AG04450 (cell line): ENCODE results near the gene TMEM52. TPM values are rescaled to one million over a fixed set of nuclear protein-coding genes. Genes with fewer than 3 reads are reported as not detected.

Source experiments
- CTCF ChIA-PET: fragments of 300-600, 350-600 bp; formaldehyde crosslinking; extraction: SDS; loops from one replicate; lab custom pipeline; 2022; ENCODE audit warnings: antibody characterized with exemption, inconsistent platforms; lab: Charles Lee
- POLR2A ChIA-PET: fragments of 350-600 bp; formaldehyde crosslinking; extraction: SDS; loops from one replicate; lab custom pipeline; 2021; ENCODE audit warnings: antibody characterized with exemption, inconsistent platforms; lab: Yijun Ruan, JAX
- DNase-seq: peaks from one replicate; pipeline ENCODE4 v3.0.0-alpha.2; 2011; ENCODE audit warnings: low read depth, low spot score
- H3K27ac ChIP-seq: one replicate; pipeline ENCODE4 v1.5.1; 2012; ENCODE audit warnings: low read depth, low read length, control low read depth
- H3K27me3 ChIP-seq: one replicate; pipeline ENCODE4 v1.6.0; 2012; ENCODE audit warnings: low read length; ENCODE audit not compliant: control insufficient read depth, insufficient read depth
- H3K4me3 ChIP-seq: 2 replicates; pipeline ENCODE4 v1.5.1; 2011; ENCODE audit warnings: mild to moderate bottlenecking, low read depth, low read length, control low read depth
- H3K9me3 ChIP-seq: 2 replicates; pipeline ENCODE4 v1.5.1; 2012; ENCODE audit warnings: low read length; ENCODE audit not compliant: control insufficient read depth, insufficient read depth
- polyA plus RNA-seq: library from polyadenylated mRNA; depleted of rRNA; stranded (reverse); fragments of >200 nt; gene quantifications from 2 replicates; pipeline ENCODE4 v1.2.3, GENCODE V29; 2011
- TF ChIP-seq, protein P1 (sequence below): IDR thresholded peaks from 2 replicates; pipeline ENCODE4 v1.5.1; 2011; ENCODE audit warnings: low read depth, low read length, control low read depth, inconsistent platforms

Gene TMEM52
- polyA plus RNA-seq, 1 experiment = 0.30 TPM

DNA sequence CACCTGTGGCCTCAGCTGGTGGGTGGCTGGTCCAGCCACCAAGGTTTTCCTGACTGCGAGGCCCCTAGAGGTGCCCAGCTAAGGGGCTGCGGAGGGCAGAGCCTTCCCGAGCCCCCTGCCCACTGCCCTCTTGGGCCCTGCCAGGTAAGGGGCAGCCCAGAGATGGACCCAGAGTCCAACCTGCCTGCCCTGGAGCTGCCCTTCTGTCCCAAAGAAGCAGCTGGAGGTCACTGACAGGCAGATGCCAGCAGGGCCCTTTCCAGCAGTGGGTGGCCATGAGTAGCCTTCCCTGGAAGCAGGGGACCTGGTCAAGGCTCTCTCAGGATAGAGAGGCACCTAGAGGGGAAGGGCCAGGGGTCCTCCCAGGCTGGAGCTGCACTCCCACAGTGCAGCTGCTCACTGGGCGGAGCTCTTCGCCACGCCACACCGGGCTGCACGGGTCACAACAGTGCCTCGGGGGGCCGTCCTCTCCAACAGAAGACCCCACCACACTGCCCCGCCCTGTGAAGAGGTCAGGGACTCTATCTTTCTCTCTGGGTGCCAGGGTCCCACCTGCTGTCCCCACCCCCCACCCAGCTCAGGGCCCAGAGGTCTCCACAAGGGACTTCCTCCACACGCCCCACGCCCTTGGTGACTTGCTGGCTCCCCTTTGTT lies 17.3 kb downstream of the TMEM52 start:
- CTCF ChIA-PET = interaction anchor here (0.5 kb wide), 1 partner anchor 270 kb away, joined by 4 read pairs; no protein-coding TSS in a partner anchor
- TF ChIP-seq, protein P1, sequence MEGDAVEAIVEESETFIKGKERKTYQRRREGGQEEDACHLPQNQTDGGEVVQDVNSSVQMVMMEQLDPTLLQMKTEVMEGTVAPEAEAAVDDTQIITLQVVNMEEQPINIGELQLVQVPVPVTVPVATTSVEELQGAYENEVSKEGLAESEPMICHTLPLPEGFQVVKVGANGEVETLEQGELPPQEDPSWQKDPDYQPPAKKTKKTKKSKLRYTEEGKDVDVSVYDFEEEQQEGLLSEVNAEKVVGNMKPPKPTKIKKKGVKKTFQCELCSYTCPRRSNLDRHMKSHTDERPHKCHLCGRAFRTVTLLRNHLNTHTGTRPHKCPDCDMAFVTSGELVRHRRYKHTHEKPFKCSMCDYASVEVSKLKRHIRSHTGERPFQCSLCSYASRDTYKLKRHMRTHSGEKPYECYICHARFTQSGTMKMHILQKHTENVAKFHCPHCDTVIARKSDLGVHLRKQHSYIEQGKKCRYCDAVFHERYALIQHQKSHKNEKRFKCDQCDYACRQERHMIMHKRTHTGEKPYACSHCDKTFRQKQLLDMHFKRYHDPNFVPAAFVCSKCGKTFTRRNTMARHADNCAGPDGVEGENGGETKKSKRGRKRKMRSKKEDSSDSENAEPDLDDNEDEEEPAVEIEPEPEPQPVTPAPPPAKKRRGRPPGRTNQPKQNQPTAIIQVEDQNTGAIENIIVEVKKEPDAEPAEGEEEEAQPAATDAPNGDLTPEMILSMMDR = no peak

GRCh38 chr1:1900883-1901640 lies 18.0 kb downstream of the TMEM52 start:
- ChIA-PET POLR2A (no interaction called here), CTCF (interaction anchor here (0.5 to 0.6 kb wide), 2 partner anchors 9 to 271 kb away, joined by 3 to 4 read pairs; no protein-coding TSS in a partner anchor)
- H3K4me3 ChIP-seq = no peak overlapping the region
- peaks cover 3% of the 10 kb centered on the region for H3K27me3 ChIP-seq
- TF ChIP-seq, protein P1 = no peak
- H3K27ac ChIP-seq = no peak overlapping the region
- DNase-seq = no peak
- H3K9me3 ChIP-seq = peaks cover 8% of the 10 kb centered on the region

More for the DNA sequence above, 17.3 kb downstream of the TMEM52 start:
- H3K27ac ChIP-seq = no peak overlapping the region
- POLR2A ChIA-PET = interaction anchor here (0.6 kb wide), 1 partner anchor 11 kb away, joined by 3 read pairs; no protein-coding TSS in a partner anchor
- H3K4me3 ChIP-seq = no peak overlapping the region
- H3K9me3 ChIP-seq = peaks cover 8% of the 10 kb centered on the region
- no peak for DNase-seq
- peaks cover 3% of the 10 kb centered on the region for H3K27me3 ChIP-seq

- Histone ChIP-seq H3K9me3 (peaks cover 8% of the 10 kb centered on the region), H3K27ac (no peak overlapping the region), H3K4me3 (no peak overlapping the region), H3K27me3 (peaks cover 3% of the 10 kb centered on the region)
- TF ChIP-seq, protein P1 = no peak
- no peak for DNase-seq
- CTCF ChIA-PET = interaction anchor here (0.8 kb wide), 1 partner anchor 9 kb away, joined by 3 read pairs; no protein-coding TSS in a partner anchor
- POLR2A ChIA-PET = no interaction called here
Measured at GRCh38 chr1:1899967-1900327, 19.1 kb downstream of the TMEM52 start.

DNA sequence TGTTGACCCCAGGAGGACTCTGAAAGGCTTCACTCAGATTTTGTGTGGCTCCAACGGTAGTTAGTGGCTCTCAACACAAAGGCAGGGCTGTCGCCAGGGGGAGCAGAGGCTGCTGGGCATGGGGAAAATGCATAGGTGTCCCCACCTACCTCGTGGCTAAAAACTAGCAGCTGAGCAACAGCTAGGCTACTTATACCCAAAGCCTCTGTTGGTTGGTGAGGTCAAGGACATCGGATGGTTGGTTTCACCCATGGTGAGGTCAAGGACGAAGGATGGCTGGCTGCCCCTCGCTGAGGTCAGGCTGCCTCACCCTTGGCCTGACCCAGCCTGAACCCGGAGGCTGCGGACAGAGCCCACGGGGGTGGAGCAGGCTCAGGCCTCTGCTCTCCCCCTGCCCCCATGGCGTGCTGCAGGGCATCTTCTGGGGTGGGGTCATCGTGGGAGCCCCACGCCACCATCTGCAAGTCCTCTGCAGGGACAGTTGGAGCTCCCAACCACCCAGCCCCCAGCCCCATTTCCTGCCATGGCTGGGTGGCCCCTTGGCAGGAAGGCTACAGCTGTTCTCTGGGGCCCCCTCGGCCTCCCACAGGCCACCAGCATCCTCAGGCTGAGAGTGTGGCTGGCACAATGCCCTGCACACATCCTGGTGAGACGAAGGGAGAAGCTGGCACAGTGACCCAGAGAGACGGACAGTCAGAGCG lies 19.7 kb downstream of the TMEM52 start:
- peaks cover 3% of the 10 kb centered on the region for H3K27me3 ChIP-seq
- POLR2A ChIA-PET = no interaction called here
- TF ChIP-seq, protein P1 = peak; percentile 8; the same call in 1 of the 2 replicates
- no peak overlapping the region for H3K27ac ChIP-seq
- CTCF ChIA-PET = interaction anchor here (0.8 kb wide), 1 partner anchor 9 kb away, joined by 3 read pairs; no protein-coding TSS in a partner anchor
- peaks cover 8% of the 10 kb centered on the region for H3K9me3 ChIP-seq
- no peak for DNase-seq
- no peak overlapping the region for H3K4me3 ChIP-seq
